Stimulated activated CD8-positive, alpha-beta memory T cell treated with anti-CD3 and anti-CD28 coated beads, Interleukin-7, amount 100 ng/mL, for 1 hour (primary cell): ENCODE data around the gene PSMB1.
"Not testable (repeated sequence)": the region's sequence is repeated elsewhere in the genome, so short reads cannot be mapped to it uniquely, and the experiment has no call there.

Source experiments
- DNase-seq, 2 donors: peaks; one replicate each; pipeline ENCODE4 v3.0.0-alpha.2; 2020; ENCODE audit warnings: low read depth in 2 of 2

The PSMB1 gene

DNA sequence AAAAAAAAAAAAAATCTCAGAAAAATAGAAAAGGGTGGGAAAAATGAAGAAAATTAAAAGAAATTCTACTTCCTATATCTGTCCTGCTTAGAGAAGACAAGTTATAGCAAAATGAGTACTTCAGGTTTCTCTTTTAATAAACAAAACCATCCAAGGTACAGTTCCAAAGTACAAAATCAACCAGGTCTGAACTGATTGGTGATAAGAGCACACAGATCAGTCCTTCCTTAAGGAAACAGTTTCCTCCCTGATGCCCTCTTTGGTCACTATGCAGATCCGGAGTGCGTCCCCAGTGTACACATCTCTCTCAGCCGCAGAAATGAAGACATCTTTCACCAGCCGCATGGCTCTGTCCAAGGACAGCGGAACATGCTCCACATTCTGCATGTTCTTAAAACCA lies 18.1 kb downstream of the PSMB1 start:
- no peak for DNase-seq

DNA sequence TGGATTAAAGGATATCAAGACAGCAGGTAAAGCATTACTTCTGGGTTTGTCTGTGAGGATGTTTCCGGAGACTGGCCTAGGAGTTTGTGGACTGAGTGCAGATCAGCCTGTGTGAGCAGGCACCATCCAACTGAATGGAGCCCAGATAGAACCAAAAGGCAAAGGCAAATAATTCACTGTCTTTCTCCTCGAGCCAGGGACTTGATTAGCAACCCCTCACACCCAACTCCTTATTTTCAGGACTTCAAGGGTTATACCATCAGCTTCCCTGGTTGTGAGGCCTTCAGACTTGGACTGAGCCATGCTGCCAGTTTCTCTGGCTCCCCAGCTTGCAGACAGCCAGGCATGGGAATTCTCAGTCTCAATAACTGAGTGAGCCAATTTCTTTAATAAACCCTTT lies 19.3 kb downstream of the PSMB1 start:
- no peak for DNase-seq

DNA sequence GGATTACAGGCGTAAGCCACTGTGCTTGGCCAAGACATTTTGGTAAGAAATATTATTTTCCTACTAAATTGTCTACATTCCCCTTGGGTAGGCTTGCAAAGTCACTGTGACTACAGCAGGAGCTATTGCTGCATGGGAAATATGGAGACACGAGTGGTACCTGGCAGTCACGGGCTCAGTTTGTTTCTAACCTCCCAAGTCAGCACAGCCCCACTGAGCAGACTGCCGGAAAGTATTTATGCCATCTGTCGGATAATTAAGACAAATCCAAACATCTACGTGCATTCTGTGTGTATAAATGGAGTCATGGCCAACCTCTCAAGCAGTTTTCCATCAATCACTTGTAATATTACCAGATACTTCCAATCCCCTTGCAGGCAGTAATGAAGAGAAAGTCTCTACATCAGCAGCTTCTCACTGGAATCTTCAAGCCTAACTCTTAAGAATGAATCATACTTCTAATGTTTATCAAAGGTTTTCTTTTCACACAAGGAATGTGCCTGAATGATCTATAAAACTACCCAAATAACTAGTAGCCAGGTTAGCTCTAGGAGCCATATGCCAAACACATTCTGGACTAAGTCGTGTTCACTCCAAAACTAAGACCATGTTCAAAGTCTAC lies 20.1 kb downstream of the PSMB1 start:
- no peak for DNase-seq

DNA sequence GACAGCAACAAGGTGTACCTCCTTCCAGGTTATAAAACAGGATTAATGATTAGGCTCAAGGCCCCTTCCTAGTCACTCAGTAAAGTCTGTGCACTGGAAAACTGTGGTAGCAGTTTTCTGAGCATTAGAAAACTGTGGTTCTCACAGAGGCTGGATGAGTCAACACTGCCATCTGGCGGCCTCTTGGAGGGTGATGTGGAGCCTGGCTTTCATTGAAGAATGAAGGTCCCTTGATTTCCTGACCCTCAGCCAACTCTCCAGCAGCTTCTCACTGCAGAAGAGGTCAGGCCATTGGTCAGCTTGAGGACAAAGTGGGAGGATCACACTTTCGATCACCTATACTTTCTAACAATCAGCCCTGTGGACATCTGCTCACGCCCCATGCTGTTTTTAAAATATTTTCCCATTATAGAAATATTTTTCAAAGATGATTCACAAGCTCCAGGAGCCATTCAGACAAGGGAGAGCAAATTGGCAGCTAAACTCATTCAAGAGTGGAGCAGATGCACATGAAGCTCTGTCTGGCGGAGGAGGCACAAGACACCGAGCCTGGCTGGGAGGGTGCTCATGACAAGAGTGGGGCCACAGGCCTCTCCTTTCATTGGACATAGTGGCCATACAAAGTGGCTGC lies 23.2 kb downstream of the PSMB1 start:
- DNase-seq: peak; percentile 24 to 45

DNA sequence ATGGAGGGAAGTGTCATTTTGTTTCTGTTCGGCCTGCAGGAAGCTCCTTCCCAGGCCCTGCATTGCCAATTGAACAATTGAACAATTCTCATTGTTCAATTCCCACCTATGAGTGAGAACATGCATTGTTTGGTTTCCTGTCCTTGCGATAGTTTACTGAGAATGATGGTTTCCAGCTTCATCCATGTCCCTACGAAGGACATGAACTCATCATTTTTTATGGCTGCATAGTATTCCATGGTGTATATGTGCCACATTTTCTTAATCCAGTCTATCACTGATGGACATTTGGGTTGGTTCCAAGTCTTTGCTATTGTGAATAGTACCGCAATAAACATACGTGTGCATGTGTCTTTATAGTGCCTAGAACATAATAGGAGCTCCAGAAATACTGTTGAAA lies 25.1 kb downstream of the PSMB1 start:
- not testable (repeated sequence) for DNase-seq

DNA sequence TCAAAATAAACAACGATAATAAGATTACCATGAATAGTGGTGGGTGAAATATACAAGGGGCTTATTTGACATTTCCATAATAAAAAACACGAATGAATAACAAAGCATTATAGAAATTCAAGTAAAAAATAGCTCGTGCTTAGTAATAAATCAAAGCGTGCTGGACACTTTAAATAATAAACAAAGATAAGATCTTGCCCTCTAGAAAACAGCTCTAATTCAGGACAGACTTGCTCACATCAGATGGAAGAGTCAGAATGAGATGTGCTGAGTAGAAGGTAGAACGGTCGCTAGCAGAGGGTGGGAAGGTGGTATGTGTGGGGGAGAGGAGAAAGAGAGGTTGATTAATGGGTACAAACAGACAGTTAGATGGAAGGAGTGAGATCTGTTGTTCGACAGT lies 27.3 kb downstream of the PSMB1 start:
- no peak for DNase-seq

DNA sequence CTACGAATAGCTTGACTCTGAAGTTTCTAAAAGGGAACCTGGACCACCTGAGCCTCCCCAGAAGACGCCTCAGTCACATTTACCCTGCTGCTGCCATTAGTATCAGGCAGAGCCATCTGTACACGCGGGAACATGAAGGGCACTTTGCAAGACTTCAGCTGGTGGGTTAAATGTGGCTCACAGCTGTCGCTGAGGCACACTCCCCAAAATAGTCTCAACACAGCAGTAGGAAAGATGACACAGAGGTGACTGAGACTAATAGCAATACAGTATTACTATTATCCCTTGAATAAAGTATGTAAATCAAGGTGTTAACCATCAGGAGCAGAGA lies 29.0 kb downstream of the PSMB1 start:
- DNase-seq: no peak

DNA sequence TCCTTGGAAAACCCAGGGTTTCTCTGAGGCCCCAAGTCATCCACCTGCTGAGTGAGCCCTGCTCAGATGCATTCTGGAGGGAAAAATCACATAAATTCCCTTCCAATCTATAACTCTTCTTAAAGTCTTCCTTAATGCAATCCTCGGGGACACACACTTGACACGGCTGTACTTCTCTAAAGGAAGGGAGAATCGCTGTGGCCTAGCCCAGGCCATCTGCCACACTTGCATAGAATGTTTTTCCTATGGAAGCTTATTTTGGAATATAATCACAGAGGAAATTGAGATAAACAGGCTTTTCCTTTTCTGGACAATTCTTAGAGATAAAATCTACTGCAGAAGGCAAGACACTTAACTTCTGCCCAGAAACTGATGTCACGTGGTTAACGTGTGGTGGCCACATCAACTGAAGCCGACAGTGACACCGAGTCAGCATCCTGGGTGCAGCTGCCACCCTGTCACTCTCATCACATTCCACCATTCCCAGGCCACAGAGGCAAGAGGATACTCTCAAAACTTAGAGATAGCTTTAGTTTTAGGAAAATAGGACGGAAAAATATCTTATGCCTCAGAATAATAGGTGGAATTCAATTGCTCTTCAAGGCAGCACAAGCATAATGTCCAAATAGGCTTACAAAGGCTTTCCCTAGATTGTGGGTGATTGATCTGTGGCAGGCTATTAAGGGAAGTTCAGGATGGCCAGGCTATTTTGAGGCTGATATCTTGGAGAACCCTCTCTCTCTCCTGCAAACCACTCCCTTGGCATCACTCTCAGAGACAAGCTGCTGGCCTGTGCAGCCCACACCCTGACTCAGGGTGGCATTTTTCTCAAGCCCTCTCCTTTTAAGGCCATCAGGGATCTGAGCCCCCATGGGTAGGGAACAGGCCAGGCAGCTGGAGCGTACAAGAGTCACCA lies 29.6 kb downstream of the PSMB1 start:
- no peak for DNase-seq

DNA sequence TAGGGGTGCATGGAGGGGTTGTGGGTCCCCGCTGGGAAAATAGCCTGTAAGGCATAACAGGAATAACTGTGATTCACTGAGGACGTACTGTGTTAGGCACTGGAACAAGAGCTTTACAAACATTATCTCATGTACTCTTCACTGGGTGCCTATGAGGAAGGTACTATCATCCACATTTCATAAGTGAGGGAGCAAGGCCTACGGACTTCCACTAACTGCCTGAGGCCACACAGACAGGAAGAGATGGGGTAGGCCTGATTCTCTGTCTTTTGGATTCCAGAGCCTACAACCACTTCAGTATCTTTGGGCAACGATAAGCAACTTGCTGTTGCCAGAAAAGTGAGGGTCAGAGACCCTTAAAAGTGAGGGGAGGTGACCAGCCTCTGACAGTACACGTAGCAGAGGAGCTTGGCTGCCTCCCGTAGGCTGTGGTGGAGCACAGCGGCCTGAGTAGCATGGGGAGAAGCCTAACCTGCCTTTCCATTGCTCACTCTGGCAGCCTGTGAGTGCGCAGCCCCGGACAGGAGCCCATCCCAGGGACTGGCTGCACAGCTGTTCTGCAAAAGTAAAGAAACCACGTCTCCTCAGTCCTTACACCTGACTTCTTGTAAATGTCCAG lies 30.4 kb downstream of the PSMB1 start:
- DNase-seq: no peak

DNA sequence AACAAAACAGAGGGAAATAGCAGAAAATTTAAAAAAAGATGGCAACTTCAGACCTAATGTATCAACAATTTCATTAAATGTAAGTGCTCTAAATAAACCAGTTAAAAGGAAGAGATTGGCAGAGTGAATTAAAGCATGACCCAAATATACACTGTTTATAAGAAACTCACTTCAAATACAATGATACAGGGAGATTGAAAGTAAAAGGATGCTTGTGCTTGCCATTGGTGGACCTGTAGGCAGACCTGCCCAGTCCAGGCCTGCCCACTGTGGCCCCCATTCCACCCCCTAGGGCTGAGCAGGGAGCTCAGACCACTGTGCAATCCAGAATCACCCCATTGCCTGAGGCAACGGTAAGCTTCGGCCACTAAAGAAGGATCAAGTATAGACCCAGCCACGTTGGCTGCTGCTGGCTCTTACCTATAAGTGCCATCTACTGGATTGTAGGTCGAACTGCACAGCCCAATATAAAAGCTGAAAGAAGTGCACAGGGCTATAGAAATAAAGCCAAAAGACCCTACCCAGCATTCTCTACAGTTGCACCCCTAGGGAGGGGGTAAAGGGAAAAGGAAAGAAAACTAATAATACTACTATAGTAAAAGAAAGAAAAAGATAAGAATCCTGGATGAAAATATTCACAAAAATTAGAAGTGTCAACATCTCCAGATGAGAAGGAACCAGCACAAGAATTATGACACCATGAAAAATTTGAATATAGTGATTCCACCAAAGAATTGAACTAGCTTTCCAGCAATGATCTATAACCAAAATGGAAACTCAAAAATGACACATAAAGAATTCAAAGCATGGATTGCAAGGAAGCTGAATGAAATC lies 36.1 kb downstream of the PSMB1 start:
- DNase-seq: peak in 1 of 2 donors; percentile 6

DNA sequence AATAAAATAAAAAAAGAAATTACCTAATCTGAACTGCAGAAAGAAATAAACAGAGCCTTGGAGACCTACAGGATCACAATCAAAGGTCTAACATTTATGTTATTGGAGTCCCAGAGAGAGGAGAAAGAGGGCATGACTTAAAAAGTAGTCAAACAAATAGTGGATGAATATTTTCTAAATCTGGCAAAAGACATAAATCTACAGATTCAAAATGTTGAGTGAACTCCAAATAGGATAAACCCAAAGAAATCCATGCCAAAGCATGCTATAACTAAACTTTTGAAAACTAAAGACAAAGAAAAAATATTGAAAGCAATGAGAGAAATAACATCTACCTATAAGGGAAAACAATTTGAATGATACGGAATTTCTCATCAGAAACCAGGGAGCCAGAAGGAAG lies 38.2 kb downstream of the PSMB1 start:
- no peak for DNase-seq

DNA sequence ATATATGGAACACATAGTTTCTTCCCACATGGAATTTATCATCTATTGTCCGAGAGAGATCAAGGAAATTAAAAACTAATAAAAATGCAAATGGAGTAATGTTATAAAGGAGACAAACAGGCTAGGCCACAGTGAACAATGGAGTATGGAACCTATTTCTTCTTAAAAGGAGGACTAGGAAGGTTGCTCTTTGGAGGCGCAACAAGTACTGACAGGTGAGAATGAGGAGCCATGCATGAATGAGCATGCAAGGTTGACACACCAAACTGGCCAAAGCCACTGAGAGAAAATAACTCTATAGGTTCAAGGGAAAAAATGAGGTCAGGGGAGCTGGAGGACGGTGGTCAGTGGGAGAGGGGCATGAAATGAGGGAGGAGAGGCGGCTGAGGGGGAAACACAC lies 40.9 kb downstream of the PSMB1 start:
- no peak for DNase-seq

DNA sequence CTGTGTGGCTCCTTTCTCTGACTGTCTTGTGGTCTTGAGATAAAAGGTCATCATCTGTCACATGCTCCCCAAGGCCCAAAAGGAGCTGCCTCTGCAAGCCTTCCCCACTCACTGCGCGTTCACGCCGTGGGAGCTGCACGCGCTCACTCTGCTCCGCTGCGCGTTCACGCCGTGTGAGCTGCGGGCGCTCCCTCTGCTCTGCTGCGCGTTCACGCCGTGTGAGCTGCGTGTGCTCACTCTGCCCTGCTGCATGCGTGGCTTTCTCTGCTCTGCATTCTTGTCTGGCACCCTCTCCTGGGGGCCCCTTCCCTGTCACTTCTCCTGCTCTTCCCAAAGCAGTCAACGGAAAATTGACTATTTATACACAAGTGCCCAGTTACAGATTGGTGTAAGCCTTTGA lies 42.5 kb downstream of the PSMB1 start:
- no peak for DNase-seq

DNA sequence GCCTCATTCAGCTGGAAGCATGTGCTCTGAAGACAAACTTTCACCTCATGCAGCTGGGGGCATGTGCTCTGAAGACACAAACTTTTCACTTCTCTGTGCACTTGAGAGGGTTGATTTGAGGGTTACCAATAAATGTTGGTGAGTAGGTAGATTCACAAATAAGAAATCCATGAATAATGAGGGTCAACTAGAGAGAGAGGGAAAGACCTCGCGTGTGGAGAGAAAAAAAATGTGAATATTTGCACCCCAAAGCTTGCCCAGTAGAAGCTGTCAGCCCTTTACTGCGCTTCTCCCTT lies 43.4 kb downstream of the PSMB1 start:
- DNase-seq: no peak

DNA sequence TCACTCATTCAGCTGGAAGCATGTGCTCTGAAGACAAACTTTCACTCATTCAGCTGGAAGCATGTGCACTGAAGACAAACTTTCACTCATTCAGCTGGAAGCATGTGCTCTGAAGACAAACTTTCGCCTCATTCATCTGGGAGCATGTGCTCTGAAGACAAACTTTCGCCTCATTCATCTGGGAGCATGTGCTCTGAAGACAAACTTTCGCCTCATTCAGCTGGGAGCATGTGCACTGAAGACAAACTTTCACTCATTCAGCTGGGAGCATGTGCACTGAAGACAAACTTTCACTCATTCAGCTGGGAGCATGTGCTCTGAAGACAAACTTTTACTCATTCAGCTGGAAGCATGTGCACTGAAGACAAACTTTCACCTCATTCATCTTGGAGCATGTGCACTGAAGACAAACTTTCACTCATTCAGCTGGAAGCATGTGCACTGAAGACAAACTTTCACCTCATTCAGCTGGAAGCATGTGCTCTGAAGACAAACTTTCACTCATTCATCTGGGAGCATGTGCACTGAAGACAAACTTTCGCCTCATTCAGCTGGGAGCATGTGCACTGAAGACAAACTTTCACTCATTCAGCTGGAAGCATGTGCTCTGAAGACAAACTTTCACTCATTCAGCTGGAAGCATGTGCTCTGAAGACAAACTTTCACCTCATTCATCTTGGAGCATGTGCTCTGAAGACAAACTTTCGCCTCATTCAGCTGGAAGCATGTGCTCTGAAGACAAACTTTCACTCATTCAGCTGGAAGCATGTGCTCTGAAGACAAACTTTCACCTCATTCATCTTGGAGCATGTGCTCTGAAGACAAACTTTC lies 44.0 kb downstream of the PSMB1 start:
- not testable (repeated sequence) for DNase-seq

DNA sequence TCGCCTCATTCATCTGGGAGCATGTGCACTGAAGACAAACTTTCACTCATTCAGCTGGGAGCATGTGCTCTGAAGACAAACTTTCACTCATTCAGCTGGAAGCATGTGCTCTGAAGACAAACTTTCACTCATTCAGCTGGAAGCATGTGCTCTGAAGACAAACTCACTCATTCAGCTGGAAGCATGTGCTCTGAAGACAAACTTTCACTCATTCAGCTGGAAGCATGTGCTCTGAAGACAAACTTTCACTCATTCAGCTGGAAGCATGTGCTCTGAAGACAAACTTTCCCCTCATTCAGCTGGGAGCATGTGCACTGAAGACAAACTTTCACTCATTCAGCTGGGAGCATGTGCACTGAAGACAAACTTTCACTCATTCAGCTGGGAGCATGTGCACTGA lies 44.8 kb downstream of the PSMB1 start:
- DNase-seq: not testable (repeated sequence)

DNA sequence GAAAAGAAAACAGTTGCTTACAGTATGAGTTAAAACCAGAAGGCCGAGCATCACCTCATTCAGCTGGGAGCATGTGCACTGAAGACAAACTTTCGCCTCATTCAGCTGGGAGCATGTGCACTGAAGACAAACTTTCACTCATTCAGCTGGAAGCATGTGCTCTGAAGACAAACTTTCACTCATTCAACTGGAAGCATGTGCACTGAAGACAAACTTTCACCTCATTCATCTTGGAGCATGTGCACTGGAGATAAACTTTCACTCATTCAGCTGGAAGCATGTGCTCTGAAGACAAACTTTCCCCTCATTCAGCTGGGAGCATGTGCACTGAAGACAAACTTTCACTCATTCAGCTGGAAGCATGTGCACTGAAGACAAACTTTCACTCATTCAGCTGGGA lies 45.4 kb downstream of the PSMB1 start:
- not testable (repeated sequence) for DNase-seq

DNA sequence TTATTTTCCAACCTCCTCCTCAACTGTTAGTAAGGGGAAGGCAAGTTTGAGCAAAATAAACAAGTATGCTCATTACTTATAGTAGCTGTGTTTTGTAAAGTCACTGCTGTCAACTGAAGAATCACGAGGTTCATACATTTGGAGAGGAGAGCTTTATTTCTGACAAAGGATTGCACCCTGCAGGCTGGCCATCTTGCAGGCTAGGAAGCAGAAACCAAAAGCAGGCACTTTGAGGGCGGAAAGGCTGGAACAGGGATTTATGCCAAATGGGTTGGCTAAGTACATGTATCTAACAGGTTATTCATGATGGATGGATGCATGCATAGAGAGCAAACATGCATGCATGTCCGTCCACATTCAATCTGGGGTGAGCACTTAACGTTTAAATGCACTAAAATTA lies 46.7 kb downstream of the PSMB1 start:
- DNase-seq: no peak

DNA sequence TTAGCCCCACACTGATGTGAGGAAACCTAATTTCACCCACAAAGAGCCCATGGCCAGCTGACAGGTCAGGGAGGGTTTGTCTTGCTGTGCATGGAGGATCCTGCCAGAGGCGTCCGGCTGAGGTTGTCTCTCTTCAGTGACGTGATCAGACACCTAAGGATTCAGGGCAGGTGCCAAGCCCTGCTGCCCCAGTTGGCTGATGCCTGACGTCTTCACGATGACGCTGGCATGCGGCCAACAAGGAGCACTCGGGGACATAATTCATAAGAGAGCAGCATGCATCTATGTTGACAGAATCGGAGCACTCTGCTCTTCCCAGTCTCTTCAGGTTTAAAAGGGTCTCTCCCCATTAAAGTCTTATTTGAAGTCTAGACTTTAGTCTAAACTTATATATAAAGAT lies 47.8 kb downstream of the PSMB1 start:
- DNase-seq: no peak

DNA sequence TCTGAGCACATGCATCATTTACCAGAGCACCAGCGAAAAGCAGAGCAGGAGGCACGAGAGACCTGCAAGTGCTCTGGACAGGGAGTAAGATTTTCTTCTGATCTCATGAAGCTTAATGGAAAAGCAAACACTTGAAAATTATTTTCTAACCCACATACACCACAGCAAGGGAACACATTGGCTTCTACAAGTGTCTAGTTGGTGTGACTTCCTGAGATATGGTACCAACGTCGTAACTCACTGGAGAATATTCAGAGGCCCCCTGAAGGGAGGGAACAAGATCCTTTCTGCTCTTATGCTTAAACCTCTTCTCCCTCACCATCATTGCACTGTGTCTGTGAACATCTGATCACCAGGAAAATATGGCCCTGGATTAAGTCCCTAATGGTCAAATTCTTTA lies 48.6 kb downstream of the PSMB1 start:
- DNase-seq: no peak

DNA sequence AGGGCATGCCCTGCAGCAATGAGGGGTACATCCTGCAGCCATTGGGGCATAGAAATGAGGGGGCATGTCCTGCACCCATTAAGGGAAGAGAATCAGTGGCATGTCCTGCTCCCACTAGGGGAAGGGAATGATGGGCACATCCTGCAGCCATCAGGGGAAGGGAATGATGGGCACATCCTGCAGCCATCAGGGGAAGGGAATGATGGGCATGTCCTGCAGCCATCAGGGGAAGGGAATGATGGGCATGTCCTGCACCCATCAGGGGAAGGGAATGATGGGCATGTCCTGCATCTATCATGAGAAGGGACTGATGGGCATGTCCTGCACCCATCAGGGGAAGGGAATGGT lies 49.7 kb downstream of the PSMB1 start:
- no peak for DNase-seq
